NCI-H526 (cell line): ENCODE data around the gene PCARE.

ENCODE experiments used
- DNase-seq, 2 experiments: peaks; one replicate each; lab custom pipeline; 2025; lab: John Stamatoyannopoulos, UW

The PCARE gene

DNA sequence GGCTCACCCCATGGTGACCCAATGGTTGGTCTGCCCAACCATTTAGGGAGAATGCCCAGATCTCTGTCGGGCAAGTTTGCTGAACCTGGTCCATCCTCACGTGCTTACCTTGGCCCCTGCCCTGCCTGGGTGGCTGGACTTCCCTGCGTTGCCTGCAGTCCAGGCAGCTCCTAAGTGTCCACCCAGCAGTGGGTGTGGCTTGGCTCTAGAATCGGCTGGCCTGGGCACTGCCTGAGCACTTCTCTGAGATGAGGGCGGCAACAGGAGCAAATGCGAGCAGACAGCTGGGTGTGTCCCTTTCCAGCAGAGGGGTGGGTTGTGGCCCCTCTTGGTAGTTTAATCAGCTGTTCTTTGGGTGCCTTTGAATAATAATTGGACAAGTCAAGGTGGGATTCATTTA is 11.3 kb downstream of the PCARE start:
- DNase-seq: no peak

GRCh38 chr2:29062371-29062770 is 12.0 kb downstream of the PCARE start:
- no peak for DNase-seq

DNA sequence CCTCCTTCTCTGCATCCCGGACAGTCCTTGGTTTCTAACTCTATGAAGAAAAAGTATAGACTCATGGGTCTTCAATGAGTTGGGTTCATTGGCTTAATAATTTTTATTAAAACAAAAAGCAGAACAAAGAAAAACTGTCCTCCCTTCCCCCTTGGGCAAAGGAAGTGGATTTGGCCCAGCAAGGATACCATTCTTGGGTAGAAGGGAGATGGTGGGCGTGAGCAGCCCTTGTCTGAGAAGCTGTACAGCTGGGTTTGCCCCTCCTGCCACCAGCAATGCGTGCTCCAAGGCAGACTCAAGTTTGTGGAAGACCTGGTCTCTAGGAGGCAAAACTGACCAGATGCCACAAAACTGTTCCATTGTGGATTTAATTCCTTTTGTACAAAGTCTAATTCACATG is 12.7 kb downstream of the PCARE start:
- no peak for DNase-seq

DNA sequence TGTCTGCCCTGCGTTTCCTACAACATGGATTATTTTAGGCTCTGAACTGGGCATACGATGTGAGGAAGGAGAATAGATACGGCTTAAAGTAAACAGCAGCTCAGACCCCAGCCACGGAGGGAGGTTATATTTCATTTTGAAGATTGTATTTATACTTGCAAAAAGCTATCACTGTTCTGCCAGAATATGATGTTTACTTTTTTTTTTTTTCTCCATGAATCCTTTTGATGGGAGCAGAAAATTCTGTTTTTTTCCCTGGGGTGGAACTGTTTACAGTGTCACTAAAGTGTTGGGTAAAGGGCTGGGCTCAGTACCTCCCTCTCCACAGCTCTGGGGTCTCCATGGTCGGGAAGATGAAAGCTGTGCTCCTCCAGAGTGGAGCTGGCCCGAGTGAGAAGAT is 13.1 kb downstream of the PCARE start:
- DNase-seq: no peak

- DNase-seq: no peak
Observed at GRCh38 chr2:29060441-29060840, 13.9 kb downstream of the PCARE start.

GRCh38 chr2:29059624-29060023 is 14.7 kb downstream of the PCARE start:
- no peak for DNase-seq

DNA sequence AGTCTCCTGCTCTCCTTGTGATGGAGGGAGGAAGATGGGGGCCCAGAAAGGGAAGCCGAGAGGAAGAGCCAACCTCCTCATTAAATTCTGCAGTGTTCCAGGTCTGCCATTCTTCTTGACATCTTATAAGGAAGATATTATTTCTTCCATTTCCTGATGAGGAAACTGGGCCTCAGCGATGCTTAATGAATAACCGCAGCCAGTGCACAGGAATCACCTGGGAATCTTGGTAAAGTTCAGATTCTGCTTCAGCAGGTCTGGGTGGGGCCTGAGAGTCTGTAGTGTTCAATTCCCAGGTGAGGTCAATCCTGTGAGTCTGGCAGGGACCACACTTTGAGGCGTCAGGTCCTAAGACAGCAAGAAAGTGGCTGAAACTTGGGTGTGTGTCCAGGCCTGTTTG is 17.3 kb downstream of the PCARE start:
- no peak for DNase-seq

DNA sequence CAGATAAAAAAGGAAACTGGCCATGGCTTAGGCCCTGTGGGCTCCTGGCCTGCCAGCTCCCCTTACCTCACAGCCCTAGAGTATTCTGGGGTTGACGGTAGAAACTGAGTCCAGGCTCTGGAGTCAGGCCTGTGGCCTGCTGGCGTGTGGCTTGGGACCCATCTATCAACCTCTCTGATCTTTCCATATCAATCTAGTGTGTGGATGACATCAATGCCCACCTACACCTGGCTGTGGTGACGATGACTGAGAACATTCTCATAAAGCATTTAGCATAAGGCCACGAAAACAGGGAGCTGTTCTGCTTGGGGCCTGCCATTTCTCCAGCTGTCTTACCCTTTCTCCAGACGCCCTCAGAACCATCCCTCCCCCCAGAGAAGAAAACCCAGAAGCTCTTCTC is 17.9 kb downstream of the PCARE start:
- no peak for DNase-seq

- no peak for DNase-seq
Observed at GRCh38 chr2:29055601-29056000, 18.7 kb downstream of the PCARE start.

DNA sequence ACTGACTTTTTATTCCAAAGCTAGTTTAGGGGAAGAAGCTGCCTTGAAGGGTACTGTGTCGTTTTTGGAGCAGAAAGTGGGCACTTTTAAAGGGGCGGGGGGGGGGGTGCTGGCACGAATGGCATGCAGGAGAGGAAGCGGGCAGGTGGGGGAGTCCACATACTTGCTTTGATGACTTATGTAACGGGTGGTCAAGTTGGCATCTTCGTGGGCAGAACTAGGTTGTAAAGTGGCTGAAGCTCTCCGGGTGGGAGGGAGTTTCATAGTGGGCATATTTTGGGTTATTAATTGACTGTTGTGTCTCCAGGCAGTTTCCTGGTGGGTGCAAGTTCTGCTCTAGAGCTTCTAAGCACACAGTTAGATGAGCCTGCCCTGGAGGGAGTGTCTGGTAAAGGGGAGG is 19.9 kb downstream of the PCARE start:
- DNase-seq: no peak

DNA sequence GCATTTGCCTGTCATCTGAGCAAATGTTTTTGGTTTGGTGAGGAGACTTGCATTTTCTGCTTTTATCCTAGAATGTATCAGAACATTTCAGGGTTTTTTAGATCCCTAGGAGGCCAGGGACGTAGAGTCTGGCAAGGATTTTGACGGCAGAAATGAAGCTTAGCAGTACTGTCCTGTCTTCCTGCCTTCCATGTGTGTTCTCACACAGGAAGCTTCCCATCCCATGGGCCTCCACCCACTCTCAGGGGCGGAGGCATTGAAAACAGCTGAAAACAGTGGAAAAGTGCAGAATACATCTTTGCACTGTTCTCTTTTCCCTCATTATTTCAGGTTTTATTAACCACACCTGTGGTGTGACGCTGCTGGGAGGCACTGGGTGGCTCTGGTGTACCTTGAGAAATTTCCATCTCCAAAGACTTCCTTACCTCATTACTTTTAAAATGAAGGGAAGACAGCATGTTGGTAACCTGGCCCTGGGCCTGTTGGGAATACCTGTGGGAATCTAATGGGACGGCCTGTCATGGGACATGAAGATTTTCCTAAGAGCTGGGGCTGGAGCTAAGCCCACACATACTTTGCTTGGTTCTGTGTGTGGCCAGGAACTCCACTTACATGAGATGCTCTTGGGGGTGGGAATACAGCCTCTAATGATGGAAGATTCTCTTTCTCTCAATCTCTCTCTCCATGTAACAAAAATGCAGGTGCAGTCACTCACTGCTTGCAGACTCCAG is 20.5 kb downstream of the PCARE start:
- DNase-seq: no peak

DNA sequence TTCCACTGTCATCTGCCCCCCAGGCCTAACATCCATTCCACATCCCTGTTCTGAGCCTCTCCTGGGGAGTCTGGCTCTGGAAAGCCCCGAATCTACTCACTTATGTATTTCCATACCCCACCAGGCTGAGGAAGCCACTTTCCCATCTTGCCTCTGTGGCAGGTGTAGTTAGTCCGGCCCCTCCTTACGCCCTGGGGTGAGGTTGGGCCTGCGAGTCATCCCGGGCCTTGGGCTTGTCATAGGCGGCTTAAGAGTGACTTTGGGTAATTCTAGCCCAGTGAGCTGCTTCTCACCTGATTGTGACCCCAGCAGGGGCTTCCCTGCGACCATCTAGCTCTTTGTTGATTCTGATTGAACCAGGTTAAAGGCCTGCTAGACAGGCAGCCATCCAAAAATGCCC is 21.1 kb downstream of the PCARE start:
- no peak for DNase-seq

DNA sequence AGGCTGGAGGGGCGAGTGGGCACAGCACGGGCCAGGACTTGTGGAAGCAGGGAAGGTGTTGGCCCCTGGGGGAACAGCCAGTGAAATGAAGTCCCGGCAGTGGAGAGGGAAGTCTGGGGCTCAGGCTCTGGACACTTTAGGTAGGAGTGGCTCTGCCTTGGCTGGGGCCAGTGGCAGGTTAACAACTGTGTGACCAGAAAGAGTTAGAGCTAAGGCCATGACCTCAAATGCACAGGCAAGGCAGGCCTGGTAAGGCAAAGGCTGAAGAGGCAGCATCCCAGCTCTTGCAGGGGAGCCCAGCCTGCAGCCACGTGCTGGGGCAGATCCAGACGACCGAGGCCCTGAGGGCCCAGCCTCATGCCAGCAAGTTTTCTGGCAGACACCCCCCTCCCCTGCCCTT is 21.5 kb downstream of the PCARE start:
- no peak for DNase-seq

- DNase-seq: no peak
Observed at GRCh38 chr2:29051730-29052129, 22.6 kb downstream of the PCARE start.

DNA sequence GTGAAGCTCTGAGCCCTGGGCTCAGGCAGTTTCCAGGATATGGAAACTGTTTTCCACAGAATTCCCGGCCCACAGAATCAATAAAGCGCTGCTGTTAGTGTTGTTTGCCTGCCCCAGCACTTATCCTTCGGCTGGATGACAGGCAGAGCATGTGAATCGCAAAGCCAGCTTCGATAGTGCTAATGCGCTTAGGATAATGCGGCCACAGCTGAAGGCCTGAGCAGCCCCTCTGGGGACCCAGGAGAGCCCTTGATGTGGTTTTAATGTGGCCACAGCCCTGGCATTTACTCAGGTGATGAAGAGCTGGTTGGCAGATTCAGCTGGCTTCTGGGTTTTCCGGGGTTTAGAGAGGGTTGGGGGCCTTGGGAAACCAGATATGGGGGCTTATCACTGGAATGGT is 23.7 kb downstream of the PCARE start:
- DNase-seq: no peak

GRCh38 chr2:29047083-29047845 is 27.1 kb downstream of the PCARE start:
- DNase-seq: no peak

- DNase-seq: no peak
Observed at GRCh38 chr2:29046321-29046720, 28.0 kb downstream of the PCARE start.

DNA sequence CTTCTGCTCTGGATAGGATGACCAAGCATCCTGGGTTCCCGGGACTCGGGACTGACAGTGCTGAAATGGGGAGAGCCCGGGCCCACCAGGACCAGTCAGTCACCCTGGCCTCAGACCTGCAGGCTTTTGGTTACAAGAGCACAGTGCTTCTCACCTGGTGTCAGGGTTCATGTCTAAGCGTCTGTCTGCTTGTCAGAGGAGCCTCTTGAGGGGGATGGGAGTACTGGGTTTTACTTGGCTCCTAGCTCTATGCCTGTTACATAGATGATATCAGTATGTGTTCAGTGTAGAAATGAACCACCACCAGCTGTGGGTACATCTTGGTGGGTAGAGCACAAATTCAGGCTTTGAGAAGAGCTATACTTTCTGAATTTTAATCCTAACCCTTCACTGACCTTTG is 29.9 kb downstream of the PCARE start:
- no peak for DNase-seq

DNA sequence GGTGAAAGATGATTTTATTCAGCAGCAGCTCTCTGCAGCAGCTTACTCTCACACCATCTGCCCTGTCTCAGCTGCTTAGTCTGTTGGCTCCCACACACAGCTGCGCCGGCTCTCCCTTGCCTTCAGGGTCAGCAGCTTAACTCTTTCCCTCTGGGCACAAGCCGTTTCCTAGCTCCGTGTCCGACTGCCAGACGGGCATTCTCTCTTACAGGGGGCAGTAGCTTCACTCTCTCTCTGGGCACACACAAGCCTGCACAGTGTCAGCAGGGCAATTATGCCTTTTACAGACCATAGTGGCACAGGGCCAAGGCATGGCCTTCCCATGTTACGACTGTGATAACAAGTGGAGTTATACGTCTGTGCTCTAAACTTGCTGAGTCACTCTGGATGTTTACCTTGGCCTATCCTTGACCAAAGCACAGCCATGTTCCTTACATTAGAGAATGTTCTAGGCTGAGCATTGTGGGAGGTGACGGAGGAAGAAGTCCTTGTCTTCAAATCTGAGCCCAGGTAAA is 31.7 kb downstream of the PCARE start:
- DNase-seq: no peak

- no peak for DNase-seq
Observed at GRCh38 chr2:29041161-29041660, 33.1 kb downstream of the PCARE start.

GRCh38 chr2:29040552-29040951 is 33.8 kb downstream of the PCARE start:
- no peak for DNase-seq

DNA sequence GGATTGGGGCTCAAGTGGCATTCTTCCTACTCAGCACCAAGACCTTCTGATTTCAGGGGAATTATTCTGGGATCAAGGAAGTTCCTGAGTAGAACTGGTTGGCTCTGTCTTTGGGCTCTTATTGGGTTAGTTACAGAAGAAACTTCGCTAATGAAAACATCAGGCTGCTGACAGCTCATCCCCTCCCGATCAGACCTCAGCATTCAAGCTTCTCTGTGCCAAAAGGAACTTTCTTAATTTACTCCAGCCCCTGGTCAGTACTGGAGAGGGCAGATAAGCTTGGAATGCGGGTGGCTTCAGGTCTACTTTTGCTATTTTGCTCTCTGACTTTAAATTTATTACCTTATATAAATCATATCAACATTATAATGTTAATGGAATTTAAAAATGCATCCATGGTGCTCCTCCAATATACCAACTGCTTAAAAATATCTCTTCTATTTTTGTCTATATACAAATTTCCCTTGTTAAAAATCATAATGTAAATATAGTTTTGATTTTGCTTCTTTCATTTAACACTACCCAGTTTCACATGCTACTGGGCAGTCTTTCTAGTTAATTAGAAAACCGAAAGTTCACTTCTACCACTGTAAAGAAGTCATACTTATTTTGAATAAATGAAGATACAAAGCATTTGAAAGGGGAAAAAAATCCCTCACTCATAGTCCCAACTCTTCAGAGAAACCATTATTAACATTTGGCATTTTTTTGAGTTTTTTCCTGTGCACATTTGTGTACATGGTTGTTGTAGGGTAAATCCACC is 34.4 kb downstream of the PCARE start:
- no peak for DNase-seq
